Testis (tissue), 2 donors: ENCODE data around the gene TTC23.

ENCODE experiments used
- CTCF ChIP-seq, 3 experiments: fragments of 450-650 bp in 2 of 3; fragments of 200-600 bp in 1 of 3; sonication (generic) in 1 of 3; IDR thresholded peaks; one replicate each; pipeline ENCODE4 v1.5.1; 2016 to 2019; ENCODE audit warnings: antibody characterized with exemption in 3 of 3, mild to moderate bottlenecking in 2 of 3, moderate library complexity in 1 of 3
- POLR2A ChIP-seq: fragments of 450-650 bp; IDR thresholded peaks from one replicate; pipeline ENCODE4 v1.6.1; 2017; ENCODE audit warnings: antibody characterized with exemption, mild to moderate bottlenecking, moderate library complexity

DNA sequence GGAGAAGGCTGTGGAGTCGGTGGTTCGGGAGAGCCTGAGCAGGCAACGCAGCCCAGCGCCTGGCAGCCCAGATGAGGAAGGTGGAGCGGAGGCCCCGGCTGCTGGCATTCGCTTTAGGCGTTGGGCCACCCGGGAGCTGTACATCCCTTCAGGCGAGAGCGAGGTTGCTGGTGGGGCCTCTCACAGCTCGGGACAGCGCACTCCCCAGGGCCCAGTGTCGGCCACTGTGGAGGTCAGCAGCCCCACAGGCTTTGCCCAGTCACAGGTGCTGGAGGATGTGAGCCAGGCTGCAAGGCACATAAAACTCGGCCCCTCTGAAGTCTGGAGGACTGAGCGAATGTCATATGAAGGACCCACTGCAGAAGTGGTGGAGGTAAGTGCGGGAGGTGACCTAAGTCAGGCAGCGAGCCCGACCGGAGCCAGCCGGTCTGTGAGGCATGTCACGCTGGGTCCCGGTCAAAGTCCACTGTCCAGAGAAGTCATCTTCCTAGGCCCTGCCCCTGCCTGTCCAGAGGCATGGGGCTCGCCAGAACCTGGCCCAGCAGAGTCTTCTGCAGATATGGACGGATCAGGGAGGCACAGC lies 117.8 kb downstream of the TTC23 start:
- TF ChIP-seq POLR2A = no peak
- TF ChIP-seq CTCF (IDR thresholded peaks at IDR 0.05) = no peak
